NCI-H2227 (cell line): Measurements from ENCODE around the gene TDRD9.

ENCODE experiments used
- DNase-seq: peaks from one replicate; lab custom pipeline; 2025; ENCODE audit not compliant: unreplicated experiment; lab: John Stamatoyannopoulos, UW

TDRD9 gene

GRCh38 chr14:104069541-104069940, 141.3 kb downstream of the TDRD9 start:
- no peak for DNase-seq

- no peak for DNase-seq
Measured at GRCh38 chr14:104072586-104072985, 144.3 kb downstream of the TDRD9 start.

- no peak for DNase-seq
Measured at GRCh38 chr14:104073764-104074163, 145.5 kb downstream of the TDRD9 start.

GRCh38 chr14:104075530-104076151, 147.4 kb downstream of the TDRD9 start:
- DNase-seq = peak; percentile 13

- no peak for DNase-seq
Measured at GRCh38 chr14:104076743-104077142, 148.5 kb downstream of the TDRD9 start.

- peak; percentile 93 for DNase-seq
Measured at GRCh38 chr14:104078031-104078455, 149.8 kb downstream of the TDRD9 start.

- DNase-seq = no peak
Measured at GRCh38 chr14:104080376-104081260, 152.4 kb downstream of the TDRD9 start.

- DNase-seq = no peak
Measured at GRCh38 chr14:104081261-104081835, 153.1 kb downstream of the TDRD9 start.

- no peak for DNase-seq
Measured at GRCh38 chr14:104081951-104082464, 153.8 kb downstream of the TDRD9 start.

- no peak for DNase-seq
Measured at GRCh38 chr14:104082807-104083206, 154.6 kb downstream of the TDRD9 start.

GRCh38 chr14:104084251-104085002, 156.2 kb downstream of the TDRD9 start:
- no peak for DNase-seq

- DNase-seq = no peak
Measured at GRCh38 chr14:104085032-104085888, 157.0 kb downstream of the TDRD9 start, which contains the start of gene ASPG. Gene ASPG (plus strand): TSS chr14:104085700. CDS start chr14:104085771, 71 bp downstream.

- DNase-seq = no peak
Measured at GRCh38 chr14:104085889-104086201, 157.6 kb downstream of the TDRD9 start.

- no peak for DNase-seq
Measured at GRCh38 chr14:104086210-104086660, 158.0 kb downstream of the TDRD9 start.

- no peak for DNase-seq
Measured at GRCh38 chr14:104086661-104087461, 158.6 kb downstream of the TDRD9 start.

- DNase-seq = no peak
Measured at GRCh38 chr14:104087505-104087904, 159.2 kb downstream of the TDRD9 start.

- no peak for DNase-seq
Measured at GRCh38 chr14:104087981-104088850, 160.0 kb downstream of the TDRD9 start.

- no peak for DNase-seq
Measured at GRCh38 chr14:104090071-104090748, 162.0 kb downstream of the TDRD9 start.
